Central memory CD4-positive, alpha-beta T cell (primary cell): Measurements from ENCODE around the gene CDKN1B.
"Not testable (repeated sequence)": the region's sequence is repeated elsewhere in the genome, so short reads cannot be mapped to it uniquely, and the experiment has no call there.

ENCODE experiments used
- DNase-seq: peaks from one replicate; pipeline ENCODE4 v3.0.0; 2022

The CDKN1B gene

DNA sequence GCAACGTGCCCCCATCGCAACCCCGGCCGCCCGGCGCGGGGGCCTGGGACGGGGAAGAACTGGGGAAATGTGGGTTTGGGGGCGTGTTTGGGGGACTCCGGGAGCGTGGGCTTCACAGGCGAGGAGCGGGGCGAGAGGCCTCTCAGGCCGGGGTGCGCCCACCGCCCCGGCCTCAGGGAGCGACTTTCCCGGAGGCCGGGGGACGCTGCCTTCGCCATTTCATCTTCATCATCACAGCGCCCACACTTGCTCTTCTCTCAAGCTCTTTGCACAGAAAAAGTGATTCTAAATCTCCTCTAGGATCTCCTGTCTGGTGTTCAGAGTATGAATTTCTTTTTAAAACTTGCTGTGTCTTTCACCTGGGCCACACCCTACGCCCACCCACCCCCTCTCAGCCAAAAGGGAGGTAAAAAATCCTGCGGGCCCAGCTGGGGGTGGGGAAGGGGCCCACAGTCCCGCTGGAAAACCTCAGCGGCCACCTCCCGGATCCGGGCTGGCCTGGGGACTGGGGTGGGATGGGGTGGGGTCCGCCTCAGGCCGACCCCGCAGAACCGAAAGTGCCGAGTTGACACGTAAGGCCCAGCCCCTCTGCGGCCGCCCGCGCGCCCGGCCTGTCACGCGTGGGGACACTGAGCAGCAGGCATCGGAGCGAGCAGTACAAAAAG, 7.4 kb downstream of the CDKN1B start:
- DNase-seq: no peak

DNA sequence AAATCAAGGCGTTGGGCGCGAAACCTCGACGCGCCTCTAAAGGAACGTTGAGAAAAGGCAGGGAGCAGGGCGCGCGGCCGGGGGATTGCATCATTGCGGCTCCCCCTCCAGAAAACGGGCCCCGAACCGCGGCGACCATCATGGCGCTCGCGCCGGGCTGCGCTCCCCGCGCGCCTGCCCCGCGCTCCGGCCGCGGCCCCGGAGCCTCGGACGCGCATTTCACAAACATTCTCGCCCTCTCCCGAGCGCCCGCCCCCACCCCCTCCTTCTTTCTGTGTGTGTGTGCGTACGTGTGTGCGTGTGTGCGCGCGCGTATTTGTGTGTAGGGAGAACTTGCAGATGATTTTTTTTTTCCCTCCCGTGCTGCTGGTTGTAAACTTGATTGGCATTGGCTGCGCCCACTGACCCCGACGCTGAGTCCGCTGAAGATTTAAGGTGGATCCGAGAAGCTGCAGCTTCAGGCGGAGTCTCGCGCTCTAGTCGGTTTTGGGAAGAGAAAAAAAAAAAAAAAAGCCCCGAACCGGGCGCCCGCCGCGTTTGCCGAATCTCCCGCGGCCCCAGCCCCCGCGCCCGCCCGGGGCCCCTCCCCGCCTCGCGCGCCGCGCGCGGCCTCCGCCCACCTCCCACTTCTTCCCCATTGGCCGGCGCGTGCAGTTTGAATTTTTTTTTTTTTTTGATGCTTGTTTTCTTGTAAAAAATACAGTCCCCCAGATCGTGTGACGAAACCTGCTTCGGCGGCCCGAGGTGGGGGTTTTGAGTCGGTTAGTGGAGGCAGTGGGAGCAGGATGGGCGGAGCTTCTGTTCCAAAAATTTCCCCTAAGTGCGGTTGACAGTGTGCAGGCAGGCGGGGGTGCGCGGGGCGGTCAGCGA, 8.2 kb downstream of the CDKN1B start:
- peak; percentile 97 for DNase-seq

GRCh38 chr12:12725956-12726554, 8.9 kb downstream of the CDKN1B start:
- peak; percentile 17 for DNase-seq

DNA sequence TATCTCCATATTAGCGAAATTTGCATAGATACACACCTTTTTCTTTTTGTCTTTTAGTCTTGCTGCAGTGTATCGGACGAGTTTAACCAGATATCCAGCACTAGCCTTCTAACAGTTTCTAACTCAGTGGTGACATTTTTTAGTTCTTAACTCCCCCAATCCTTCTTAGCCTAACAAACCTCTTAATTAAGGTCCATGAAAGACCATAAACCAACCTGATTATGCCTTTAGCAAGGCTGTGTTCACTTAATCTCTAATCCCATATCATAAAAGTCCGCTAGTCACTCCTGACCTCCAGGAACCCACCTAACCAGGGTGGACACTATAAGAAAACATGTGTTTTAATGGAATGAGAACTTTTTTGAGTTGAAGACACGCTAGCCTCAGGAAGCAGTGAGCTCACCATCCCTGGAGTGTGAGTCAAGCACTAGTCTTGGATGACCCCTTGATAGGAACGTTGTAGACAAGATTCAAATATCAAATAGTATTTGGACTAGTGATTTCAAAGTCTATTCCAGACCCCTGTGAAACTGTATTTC, 9.5 kb downstream of the CDKN1B start:
- no peak for DNase-seq

DNA sequence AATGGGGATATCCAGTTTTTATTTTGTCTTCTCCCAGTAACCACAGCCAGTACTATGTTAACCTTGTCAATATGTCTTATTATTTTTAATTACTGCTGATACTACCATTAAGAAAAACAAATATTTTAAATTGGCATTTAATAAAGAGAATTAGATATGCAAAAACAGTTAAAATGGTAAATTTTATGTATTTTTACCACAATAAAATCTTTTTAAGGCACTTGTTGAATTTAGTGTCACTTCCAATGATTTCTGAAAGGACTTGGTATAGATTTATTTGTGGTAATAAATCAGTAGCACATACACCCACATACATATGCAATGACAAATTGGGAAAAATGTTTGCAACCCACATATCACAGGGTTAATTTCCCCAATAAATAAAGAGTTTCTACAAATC, 14.0 kb downstream of the CDKN1B start:
- DNase-seq: no peak

DNA sequence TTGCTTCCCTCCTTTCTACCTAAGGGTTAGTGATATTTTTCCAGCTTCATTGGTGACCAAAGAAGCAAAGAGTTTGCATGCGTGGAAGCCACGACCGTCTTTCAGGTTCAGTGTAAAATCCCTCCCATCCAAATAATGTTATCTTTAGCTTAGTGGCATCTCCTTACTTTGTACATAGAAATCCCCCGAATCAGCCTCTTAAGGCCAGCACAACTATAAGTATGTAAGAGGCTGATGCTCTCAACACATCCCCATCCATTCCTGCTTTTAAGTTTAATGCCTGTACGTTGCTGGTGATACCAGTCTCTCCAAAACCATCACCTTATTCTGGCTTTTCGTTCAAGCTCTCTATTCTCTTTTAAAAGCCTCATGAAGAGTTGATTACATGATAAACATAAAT, 14.6 kb downstream of the CDKN1B start:
- no peak for DNase-seq

GRCh38 chr12:12733118-12733517, 15.9 kb downstream of the CDKN1B start:
- DNase-seq: no peak

DNA sequence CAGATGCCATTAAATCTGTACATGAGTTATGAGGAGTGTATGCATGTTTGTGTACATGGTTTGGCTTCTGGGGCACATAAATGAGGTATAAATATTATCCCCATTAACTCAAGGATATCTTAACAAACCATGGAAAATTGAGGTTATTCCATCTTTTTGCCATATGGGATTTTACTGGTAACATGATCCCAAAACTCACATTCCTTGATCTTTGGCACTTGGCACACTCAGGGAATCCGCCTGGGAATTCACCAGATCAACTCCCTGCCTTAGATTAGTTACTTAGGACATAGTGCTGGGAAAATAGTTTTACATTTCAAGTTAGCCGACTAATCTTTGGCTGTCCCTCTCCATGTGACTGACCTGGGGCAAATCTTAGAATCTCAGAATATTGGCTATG, 16.9 kb downstream of the CDKN1B start:
- DNase-seq: no peak

- DNase-seq: no peak
Measured at GRCh38 chr12:12734561-12735071, 17.4 kb downstream of the CDKN1B start.

GRCh38 chr12:12735301-12735700, 18.1 kb downstream of the CDKN1B start:
- no peak for DNase-seq

DNA sequence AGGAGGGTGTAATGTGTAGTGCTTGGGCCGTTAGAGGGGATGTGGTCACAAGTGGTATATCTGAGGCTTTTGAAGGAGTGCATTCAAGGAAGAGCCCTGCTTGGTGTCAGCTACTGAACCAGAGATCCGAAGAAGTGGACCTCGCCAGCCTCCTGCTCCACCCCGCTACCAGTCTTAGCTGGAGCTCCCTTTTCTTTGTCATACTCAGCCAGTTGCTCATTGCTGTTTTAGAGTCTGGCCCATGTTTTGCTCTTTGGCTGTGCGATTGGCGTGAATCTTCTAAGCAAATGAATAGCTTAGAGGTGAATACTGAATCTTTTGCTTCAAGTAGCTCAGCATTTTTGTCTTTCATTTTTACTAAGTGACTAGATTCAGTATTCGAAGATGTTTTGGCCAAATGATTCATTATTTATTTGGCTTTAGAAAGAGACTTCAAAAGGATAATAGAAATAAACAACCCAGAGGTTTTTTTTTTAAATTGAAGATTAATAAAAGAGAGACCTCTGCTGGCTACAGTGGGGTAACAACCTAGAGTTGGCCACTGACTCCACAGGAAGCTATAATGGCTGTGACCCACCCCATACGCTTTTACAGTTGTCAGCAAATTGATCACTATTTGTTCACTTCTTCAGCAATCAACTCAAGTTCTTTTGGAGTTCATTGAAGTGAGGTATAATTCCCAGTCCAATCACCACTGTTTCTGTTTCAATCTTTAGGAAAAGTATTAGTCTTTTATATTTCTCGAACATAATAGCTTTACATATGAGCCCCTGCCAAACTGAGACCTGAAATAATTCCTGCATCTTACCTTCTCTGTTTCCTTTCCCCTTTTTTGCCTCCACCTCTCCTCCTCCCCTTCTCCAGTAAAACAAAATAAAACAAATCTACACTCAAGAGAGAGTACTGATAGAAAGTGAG, 19.9 kb downstream of the CDKN1B start:
- peak; percentile 56 for DNase-seq

DNA sequence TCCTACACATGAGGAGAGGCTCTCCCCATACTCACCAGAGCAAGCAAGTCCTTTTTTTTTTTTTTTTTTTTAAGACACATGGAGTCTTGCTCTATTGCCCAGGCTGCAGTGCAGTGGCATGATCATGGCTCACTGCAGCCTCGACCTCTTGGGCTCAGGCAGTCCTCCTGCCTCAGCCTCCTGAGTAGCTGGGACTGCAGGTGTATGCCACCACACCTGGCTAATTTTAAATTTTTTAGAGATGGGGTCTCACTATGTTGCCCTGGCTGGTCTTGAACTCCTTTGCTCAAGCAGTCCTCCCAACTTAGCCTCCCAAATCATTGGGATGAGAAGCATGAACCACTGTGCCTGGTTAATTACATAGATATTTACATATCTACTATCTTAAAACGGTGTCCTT, 21.0 kb downstream of the CDKN1B start:
- DNase-seq: not testable (repeated sequence)

GRCh38 chr12:12741660-12742059, 24.5 kb downstream of the CDKN1B start:
- DNase-seq: no peak

- no peak for DNase-seq
Measured at GRCh38 chr12:12744546-12745305, 27.6 kb downstream of the CDKN1B start.

DNA sequence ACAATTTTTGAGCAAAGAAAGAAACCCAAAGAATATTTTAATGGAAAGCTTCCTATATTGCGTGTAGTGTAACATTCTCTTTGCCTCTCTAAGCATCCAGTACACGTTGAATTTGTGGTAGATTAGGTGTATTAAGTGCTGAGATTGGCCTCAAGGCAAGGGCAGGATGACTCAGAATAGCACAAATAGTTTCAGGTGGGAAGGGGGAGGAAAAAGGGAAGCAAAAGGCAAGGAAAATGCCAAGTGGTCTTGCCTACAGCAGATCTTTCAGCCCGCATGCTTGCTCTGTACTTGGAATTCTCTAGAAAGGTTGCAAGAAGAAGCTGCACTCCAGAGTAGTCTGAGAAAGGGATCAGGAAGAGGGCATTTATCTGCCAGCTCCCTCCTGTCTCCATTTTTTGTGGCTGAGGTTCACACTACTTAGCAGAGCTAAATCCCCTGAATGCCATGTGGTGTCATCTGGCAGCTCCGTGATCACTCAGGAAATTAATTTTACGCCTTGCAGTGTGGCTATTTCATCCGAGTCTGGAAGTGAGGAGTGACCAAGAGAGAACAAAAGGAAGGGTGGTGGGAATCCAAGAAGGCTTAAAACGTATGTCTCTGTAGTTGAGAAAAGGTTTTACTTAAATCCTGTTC, 28.5 kb downstream of the CDKN1B start:
- DNase-seq: no peak

DNA sequence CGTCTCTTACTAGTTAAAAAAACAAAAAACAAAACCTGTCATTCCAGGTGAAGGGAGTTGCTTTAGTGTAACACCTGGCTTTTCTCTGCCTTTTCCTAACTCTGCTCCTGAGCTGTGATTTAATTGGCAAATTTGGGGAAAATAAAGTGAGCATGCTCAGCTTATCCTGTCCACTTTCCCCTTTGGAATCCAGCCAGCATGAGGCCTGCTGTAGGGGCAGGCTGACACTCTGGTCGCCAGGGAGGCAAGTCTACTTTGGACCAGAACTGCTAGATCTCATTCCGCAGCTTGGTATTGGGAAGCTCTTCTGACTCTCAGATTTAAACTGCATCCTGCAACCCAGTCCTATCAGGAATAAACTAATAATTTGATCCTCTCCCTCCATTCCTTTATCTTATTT, 30.1 kb downstream of the CDKN1B start:
- DNase-seq: no peak

GRCh38 chr12:12748044-12748443, 30.9 kb downstream of the CDKN1B start:
- DNase-seq: no peak

DNA sequence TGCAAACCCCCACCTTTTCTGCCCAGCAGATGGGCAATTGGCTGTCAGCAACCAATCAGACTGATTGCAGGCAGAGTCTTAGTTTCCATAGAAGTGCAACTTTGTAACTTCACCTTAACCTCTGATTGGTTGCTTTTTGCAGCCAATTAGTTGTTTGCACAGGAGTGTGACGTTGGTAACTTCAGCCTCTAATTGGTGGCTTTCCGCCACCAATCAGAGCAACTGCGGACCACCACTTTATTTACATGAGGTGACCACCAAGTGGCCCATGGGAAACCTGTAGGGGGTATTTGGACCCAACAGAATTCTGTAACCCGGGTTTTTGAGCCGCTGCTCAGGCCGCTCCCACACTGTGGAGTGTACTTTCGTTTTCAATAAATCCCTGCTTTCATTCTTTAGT, 32.3 kb downstream of the CDKN1B start:
- DNase-seq: no peak

DNA sequence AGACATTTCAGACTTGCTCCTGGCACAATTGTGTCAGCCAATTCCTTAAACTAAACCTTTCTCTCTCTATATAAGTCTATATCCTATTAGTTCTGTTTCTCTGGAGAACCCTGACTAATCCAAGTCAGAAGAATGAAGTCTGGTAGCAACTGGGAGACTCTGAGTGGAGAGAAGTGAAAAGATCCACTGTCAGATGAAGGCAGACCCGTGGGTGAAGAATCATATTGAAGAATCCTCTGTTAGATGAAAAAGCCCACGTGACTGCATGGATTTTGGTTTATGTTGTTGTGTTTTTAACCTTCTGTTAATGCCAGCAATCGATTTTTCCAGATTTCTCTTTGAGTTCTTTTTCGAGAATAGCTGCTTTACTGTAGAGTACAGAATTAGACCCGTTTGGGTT, 38.8 kb downstream of the CDKN1B start:
- no peak for DNase-seq

GRCh38 chr12:12757121-12757520, 40.0 kb downstream of the CDKN1B start:
- no peak for DNase-seq
